Measurements from ENCODE around the gene C1orf210. TPM values are rescaled to one million over a fixed set of nuclear protein-coding genes. Genes with fewer than 3 reads are reported as not detected.

The C1orf210 gene
- polyA plus RNA-seq, 1 donor (not counting 4 experiments of a cell fraction or from before 2014, with no cell fraction given): 5.6 TPM

DNA sequence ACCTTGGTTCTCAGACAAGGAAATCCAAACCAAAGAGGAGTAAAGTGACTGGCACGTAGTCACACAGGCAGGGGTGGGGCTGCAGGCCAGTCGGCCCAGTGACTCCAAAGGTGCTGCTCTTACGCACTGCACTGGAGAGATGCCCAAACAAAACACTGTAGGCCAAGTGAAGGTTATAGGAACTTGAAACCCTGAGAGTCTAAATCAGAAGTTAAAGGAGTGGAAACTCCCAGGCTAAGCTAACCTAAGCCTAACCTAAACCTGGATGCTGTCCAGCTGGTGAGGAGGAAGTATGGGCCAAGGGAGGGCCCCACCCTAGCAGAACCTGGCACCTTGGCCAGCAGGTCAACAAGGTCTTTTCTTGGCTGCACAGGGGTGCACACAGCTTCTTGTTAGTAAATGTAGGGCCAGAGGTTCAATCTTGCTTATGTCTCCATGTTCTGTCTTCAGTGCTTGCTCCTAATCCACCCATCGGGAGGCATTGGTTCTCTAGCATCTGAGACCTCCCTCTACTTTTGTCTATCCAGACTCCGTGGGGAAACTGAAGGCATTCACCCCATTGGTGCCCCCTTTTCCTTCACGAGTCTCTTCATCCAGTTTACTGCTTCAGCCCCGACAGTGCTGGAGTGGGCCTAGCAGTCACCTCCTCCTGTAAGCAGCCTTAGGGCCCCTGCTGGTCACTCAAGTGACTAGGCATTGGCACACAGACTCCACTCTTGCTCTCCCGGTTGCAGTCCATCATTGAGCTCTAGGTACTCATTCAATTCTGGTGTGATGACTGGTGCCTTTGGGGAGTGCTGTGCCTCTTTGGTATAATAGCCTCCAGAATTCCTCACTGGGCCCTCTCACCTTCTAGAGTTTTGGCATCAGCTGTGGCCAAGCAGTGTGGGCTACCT is 28.5 kb downstream of the C1orf210 start:
- H2AFZ ChIP-seq (ENCODE audit: control insufficient read depth, low read length): no peak overlapping the region

GRCh38 chr1:43255438-43256210 is 29.8 kb downstream of the C1orf210 start:
- FAIRE-seq (no peak), DNase-seq (ENCODE audit: low read depth, low spot score) (no peak)
- no peaks in the 10 kb centered on the region for H3K9me1 ChIP-seq (ENCODE audit: control insufficient read depth, extremely low read depth, insufficient read depth, low read length)
- no peaks in the 10 kb centered on the region for H3K36me3 ChIP-seq (ENCODE audit: control insufficient read depth in 2 of 2, extremely low read depth in 1 of 2, insufficient read depth in 2 of 2, low read length in 2 of 2)
- no peak overlapping the region for H3K27ac ChIP-seq (ENCODE audit: control insufficient read depth, insufficient read depth, low read length)
- no peak overlapping the region for H3K4me3 ChIP-seq (ENCODE audit: control insufficient read depth in 2 of 3, extremely low read depth in 1 of 3, insufficient read depth in 2 of 3, low read depth in 1 of 3, low read length in 3 of 3)
- no peaks in the 10 kb centered on the region for H3K79me2 ChIP-seq (ENCODE audit: control insufficient read depth, insufficient read depth, low read length)
- H4K20me1 ChIP-seq (ENCODE audit: control insufficient read depth, extremely low read depth, insufficient read depth, low read length): no peaks in the 10 kb centered on the region
- no peaks in the 10 kb centered on the region for H3K4me1 ChIP-seq (ENCODE audit: control insufficient read depth, extremely low read depth, insufficient read depth, low read length)
- H3K9me3 ChIP-seq (ENCODE audit: control insufficient read depth, low read depth, low read length): no peaks in the 10 kb centered on the region
- no peak overlapping the region for H2AFZ ChIP-seq (ENCODE audit: control insufficient read depth, low read length)
- no peak overlapping the region for H3K4me2 ChIP-seq (ENCODE audit: control insufficient read depth, extremely low read depth, insufficient read depth, low read depth, low read length)
- peaks cover 16% of the 10 kb centered on the region for H3K27me3 ChIP-seq (ENCODE audit: control insufficient read depth, extremely low read depth, insufficient read depth, low read length)
- TF ChIP-seq EZH2 (IDR thresholded peaks at IDR 0.05; ENCODE audit: low read length): no peak
- TF ChIP-seq, protein P1, sequence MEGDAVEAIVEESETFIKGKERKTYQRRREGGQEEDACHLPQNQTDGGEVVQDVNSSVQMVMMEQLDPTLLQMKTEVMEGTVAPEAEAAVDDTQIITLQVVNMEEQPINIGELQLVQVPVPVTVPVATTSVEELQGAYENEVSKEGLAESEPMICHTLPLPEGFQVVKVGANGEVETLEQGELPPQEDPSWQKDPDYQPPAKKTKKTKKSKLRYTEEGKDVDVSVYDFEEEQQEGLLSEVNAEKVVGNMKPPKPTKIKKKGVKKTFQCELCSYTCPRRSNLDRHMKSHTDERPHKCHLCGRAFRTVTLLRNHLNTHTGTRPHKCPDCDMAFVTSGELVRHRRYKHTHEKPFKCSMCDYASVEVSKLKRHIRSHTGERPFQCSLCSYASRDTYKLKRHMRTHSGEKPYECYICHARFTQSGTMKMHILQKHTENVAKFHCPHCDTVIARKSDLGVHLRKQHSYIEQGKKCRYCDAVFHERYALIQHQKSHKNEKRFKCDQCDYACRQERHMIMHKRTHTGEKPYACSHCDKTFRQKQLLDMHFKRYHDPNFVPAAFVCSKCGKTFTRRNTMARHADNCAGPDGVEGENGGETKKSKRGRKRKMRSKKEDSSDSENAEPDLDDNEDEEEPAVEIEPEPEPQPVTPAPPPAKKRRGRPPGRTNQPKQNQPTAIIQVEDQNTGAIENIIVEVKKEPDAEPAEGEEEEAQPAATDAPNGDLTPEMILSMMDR (optimal IDR thresholded peaks at IDR 0.05 in 1 of 3, IDR thresholded peaks at IDR 0.05 in 1 of 3, conservative IDR thresholded peaks at IDR 0.05 in 1 of 3; ENCODE audit: extremely low read depth in 1 of 3, insufficient read depth in 2 of 3, low read length in 3 of 3): no peak
- dilution Hi-C loops (cut with MboI; ENCODE audit: extremely low pct_ligation_motif_present, low sequenced_read_pairs): no loop called here
- no peak overlapping the region for H3K9ac ChIP-seq (ENCODE audit: control insufficient read depth, extremely low read depth, insufficient read depth, low read length)

More for the DNA sequence above, 28.5 kb downstream of the C1orf210 start:
- H3K27ac ChIP-seq (ENCODE audit: control insufficient read depth, insufficient read depth, low read length): no peak overlapping the region
- H3K9me1 ChIP-seq (ENCODE audit: control insufficient read depth, extremely low read depth, insufficient read depth, low read length): no peaks in the 10 kb centered on the region
- no peak overlapping the region for H3K9ac ChIP-seq (ENCODE audit: control insufficient read depth, extremely low read depth, insufficient read depth, low read length)
- no peaks in the 10 kb centered on the region for H4K20me1 ChIP-seq (ENCODE audit: control insufficient read depth, extremely low read depth, insufficient read depth, low read length)
- no peaks in the 10 kb centered on the region for H3K9me3 ChIP-seq (ENCODE audit: control insufficient read depth, low read depth, low read length)
- H3K4me1 ChIP-seq (ENCODE audit: control insufficient read depth, extremely low read depth, insufficient read depth, low read length): no peaks in the 10 kb centered on the region
- H3K36me3 ChIP-seq (ENCODE audit: control insufficient read depth in 2 of 2, extremely low read depth in 1 of 2, insufficient read depth in 2 of 2, low read length in 2 of 2): no peaks in the 10 kb centered on the region
- no peak for FAIRE-seq
- dilution Hi-C loops (cut with MboI; ENCODE audit: extremely low pct_ligation_motif_present, low sequenced_read_pairs): no loop called here
- H3K4me2 ChIP-seq (ENCODE audit: control insufficient read depth, extremely low read depth, insufficient read depth, low read depth, low read length): no peak overlapping the region
- H3K79me2 ChIP-seq (ENCODE audit: control insufficient read depth, insufficient read depth, low read length): no peaks in the 10 kb centered on the region
- H3K4me3 ChIP-seq (ENCODE audit: control insufficient read depth in 2 of 3, extremely low read depth in 1 of 3, insufficient read depth in 2 of 3, low read depth in 1 of 3, low read length in 3 of 3): no peak overlapping the region
- peaks cover 16% of the 10 kb centered on the region for H3K27me3 ChIP-seq (ENCODE audit: control insufficient read depth, extremely low read depth, insufficient read depth, low read length)
- no peak for TF ChIP-seq EZH2 (IDR thresholded peaks at IDR 0.05; ENCODE audit: low read length)
- TF ChIP-seq, protein P1 (optimal IDR thresholded peaks at IDR 0.05 in 1 of 3, IDR thresholded peaks at IDR 0.05 in 1 of 3, conservative IDR thresholded peaks at IDR 0.05 in 1 of 3; ENCODE audit: extremely low read depth in 1 of 3, insufficient read depth in 2 of 3, low read length in 3 of 3): no peak
- DNase-seq (ENCODE audit: low read depth, low spot score): no peak
